ACHN (cell line): ENCODE data around the gene NUDT17.

Experiments
- DNase-seq: peaks from one replicate; pipeline ENCODE4 v3.0.0-alpha.2; 2015
- in situ Hi-C: cut with HindIII; loops from 2 replicates; pipeline ENCODE4 v1.10.0; 2017; ENCODE audit warnings: low sequenced_read_pairs, low pct_ligation_motif_present, low pct_unique_long_range_greater_than_20kb

The NUDT17 gene

GRCh38 chr1:145843031-145843430 is 2.4 kb upstream of the NUDT17 start:
- no peak for DNase-seq
- in situ Hi-C loops, result loop anchor here (25.0 kb wide), 1 partner anchor 106 kb away; no protein-coding TSS in a partner anchor

- in situ Hi-C loops, result loop anchor here (25.0 kb wide), 1 partner anchor 108 kb away; no protein-coding TSS in a partner anchor
- DNase-seq, result no peak
Measured at GRCh38 chr1:145845144-145845513, 301 bp upstream of the NUDT17 start.

- in situ Hi-C loops, result loop anchor here (25.0 kb wide), 1 partner anchor 109 kb away; no protein-coding TSS in a partner anchor
- DNase-seq, result peak; percentile 48
Measured at GRCh38 chr1:145846201-145846612, 777 bp downstream of the NUDT17 start.

- in situ Hi-C loops, result loop anchor here (25.0 kb wide), 1 partner anchor 111 kb away; no protein-coding TSS in a partner anchor
- no peak for DNase-seq
Measured at GRCh38 chr1:145847827-145848226, 2.4 kb downstream of the NUDT17 start.

- in situ Hi-C loops, result loop anchor here (25.0 kb wide), 1 partner anchor 112 kb away; no protein-coding TSS in a partner anchor
- DNase-seq, result peak; percentile 72
Measured at GRCh38 chr1:145849356-145850160, 4.1 kb downstream of the NUDT17 start.

GRCh38 chr1:145855426-145855948 is 10.1 kb downstream of the NUDT17 start:
- DNase-seq, result no peak
- in situ Hi-C loops, result no loop called here

GRCh38 chr1:145857170-145857569 is 11.7 kb downstream of the NUDT17 start:
- in situ Hi-C loops, result no loop called here
- no peak for DNase-seq

GRCh38 chr1:145858238-145858900 is 12.9 kb downstream of the NUDT17 start:
- in situ Hi-C loops, result no loop called here
- peak; percentile 42 for DNase-seq

GRCh38 chr1:145858901-145859490 is 13.6 kb downstream of the NUDT17 start, which contains the start of gene PIAS3:
PIAS3 (minus strand) TSS chr1:145859081; CDS start chr1:145858990, 91 bp downstream.
- DNase-seq, result peak; percentile 95
- in situ Hi-C loops, result no loop called here

- DNase-seq, result peak; percentile 92
- in situ Hi-C loops, result no loop called here
Measured at GRCh38 chr1:145859491-145860023, 14.1 kb downstream of the NUDT17 start.

- in situ Hi-C loops, result no loop called here
- no peak for DNase-seq
Measured at GRCh38 chr1:145863282-145864018, 18.0 kb downstream of the NUDT17 start.

- in situ Hi-C loops, result no loop called here
- DNase-seq, result no peak
Measured at GRCh38 chr1:145868232-145868631, 22.8 kb downstream of the NUDT17 start.

- in situ Hi-C loops, result no loop called here
- DNase-seq, result no peak
Measured at GRCh38 chr1:145871994-145872924, 26.8 kb downstream of the NUDT17 start.

- no peak for DNase-seq
- in situ Hi-C loops, result no loop called here
Measured at GRCh38 chr1:145874646-145875045, 29.2 kb downstream of the NUDT17 start.

GRCh38 chr1:145877923-145878486 is 32.6 kb downstream of the NUDT17 start:
- in situ Hi-C loops, result no loop called here
- no peak for DNase-seq

- in situ Hi-C loops, result no loop called here
Measured at GRCh38 chr1:145878724-145879123, 33.3 kb downstream of the NUDT17 start.

GRCh38 chr1:145879775-145880174 is 34.3 kb downstream of the NUDT17 start:
- DNase-seq, result no peak

More at GRCh38 chr1:145878724-145879123, 33.3 kb downstream of the NUDT17 start:
- DNase-seq, result no peak

More at GRCh38 chr1:145879775-145880174, 34.3 kb downstream of the NUDT17 start:
- in situ Hi-C loops, result no loop called here
